Liver (tissue), 9 donors: Measurements from ENCODE around the gene MYO16. TPM values are rescaled to one million over a fixed set of nuclear protein-coding genes. Genes with fewer than 3 reads are reported as not detected.

Experiments used
- DNase-seq: peaks from one replicate; pipeline ENCODE4 v3.0.0-alpha.2; 2017; ENCODE audit warnings: low spot score
- H3K27ac ChIP-seq, 2 donors: one replicate each; pipeline ENCODE4 v1.7.0; 2013; ENCODE audit warnings: inconsistent platforms in 2 of 2, low read length in 2 of 2, control low read depth in 1 of 2, low read depth in 1 of 2, mild to moderate bottlenecking in 1 of 2
- H3K27me3 ChIP-seq, 4 donors: one replicate each; pipeline versions ENCODE4 v1.6.1 to v1.7.0; 2013; ENCODE audit warnings: low read length in 3 of 4, inconsistent platforms in 1 of 4, mild to moderate bottlenecking in 1 of 4, moderate library complexity in 1 of 4; ENCODE audit not compliant: control insufficient read depth in 4 of 4, insufficient read depth in 4 of 4
- H3K36me3 ChIP-seq, 4 donors: one replicate each; pipeline versions ENCODE4 v1.6.1 to v1.7.0; 2013; ENCODE audit warnings: low read length in 3 of 4, mild to moderate bottlenecking in 3 of 4, low read depth in 1 of 4, moderate library complexity in 1 of 4; ENCODE audit not compliant: control insufficient read depth in 4 of 4, insufficient read depth in 3 of 4
- H3K4me1 ChIP-seq, 4 donors: one replicate each; pipeline versions ENCODE4 v1.6.1 to v1.7.0; 2013; ENCODE audit warnings: low read length in 3 of 4, mild to moderate bottlenecking in 3 of 4, moderate library complexity in 1 of 4; ENCODE audit not compliant: control insufficient read depth in 4 of 4, insufficient read depth in 4 of 4
- H3K4me3 ChIP-seq, 3 donors: one replicate each; pipeline versions ENCODE4 v1.6.1 to v1.7.0; 2013; ENCODE audit warnings: low read length in 3 of 3, control low read depth in 1 of 3, low read depth in 1 of 3, mild to moderate bottlenecking in 1 of 3
- H3K9ac ChIP-seq, 2 donors: one replicate each; pipeline ENCODE4 v1.7.0; 2013; ENCODE audit warnings: low read length in 2 of 2, mild to moderate bottlenecking in 2 of 2, moderate library complexity in 2 of 2, control low read depth in 1 of 2, low read depth in 1 of 2
- H3K9me3 ChIP-seq, 4 donors: one replicate each; pipeline versions ENCODE4 v1.6.1 to v1.7.0; 2013; ENCODE audit warnings: low read length in 3 of 4; ENCODE audit not compliant: control insufficient read depth in 4 of 4
- EGR1 ChIP-seq, 2 donors: IDR thresholded peaks; 2 replicates each; pipeline ENCODE4 v1.6.1; 2016 to 2018; ENCODE audit warnings: antibody characterized with exemption in 2 of 2, low read depth in 2 of 2
- FOXA1 ChIP-seq: IDR thresholded peaks from 2 replicates; pipeline ENCODE4 v1.6.1; 2016; ENCODE audit warnings: antibody characterized with exemption
- FOXA2 ChIP-seq: IDR thresholded peaks from 2 replicates; pipeline ENCODE4 v1.6.1; 2016; ENCODE audit warnings: antibody characterized with exemption
- GABPA ChIP-seq, 2 donors: IDR thresholded peaks in 1 of 2; conservative IDR thresholded peaks in 1 of 2; 2 replicates each; pipeline ENCODE4 v1.6.1; 2016; ENCODE audit warnings: antibody characterized with exemption in 2 of 2, mild to moderate bottlenecking in 1 of 2, moderate library complexity in 1 of 2
- HNF4A ChIP-seq, 2 donors: conservative IDR thresholded peaks; 2 replicates each; pipeline ENCODE4 v1.6.1; 2016; ENCODE audit warnings: antibody characterized with exemption in 2 of 2, mild to moderate bottlenecking in 2 of 2
- HNF4G ChIP-seq: IDR thresholded peaks from 2 replicates; pipeline ENCODE4 v1.6.1; 2016; ENCODE audit warnings: antibody characterized with exemption
- JUND ChIP-seq, 2 donors: IDR thresholded peaks; 2 replicates each; pipeline ENCODE4 v1.6.1; 2016; ENCODE audit warnings: antibody characterized with exemption in 2 of 2
- NR2F2 ChIP-seq: IDR thresholded peaks from 2 replicates; pipeline ENCODE4 v1.6.1; 2016; ENCODE audit warnings: antibody characterized with exemption
- RAD21 ChIP-seq, 2 donors: IDR thresholded peaks; 2 replicates each; pipeline ENCODE4 v1.6.1; 2016; ENCODE audit warnings: antibody characterized with exemption in 2 of 2, mild to moderate bottlenecking in 2 of 2
- RXRA ChIP-seq, 2 donors: IDR thresholded peaks; 2 replicates each; pipeline ENCODE4 v1.6.1; 2017 to 2018; ENCODE audit warnings: antibody characterized with exemption in 2 of 2, mild to moderate bottlenecking in 1 of 2
- SP1 ChIP-seq: IDR thresholded peaks from 2 replicates; pipeline ENCODE4 v1.6.1; 2018; ENCODE audit warnings: antibody characterized with exemption, mild to moderate bottlenecking
- TAF1 ChIP-seq: conservative IDR thresholded peaks from 2 replicates; pipeline ENCODE4 v1.6.1; 2016; ENCODE audit warnings: antibody characterized with exemption, mild to moderate bottlenecking
- YY1 ChIP-seq: IDR thresholded peaks from 2 replicates; pipeline ENCODE4 v1.6.1; 2016; ENCODE audit warnings: antibody characterized with exemption, mild to moderate bottlenecking
- WGBS: extraction: QIAGEN DNeasy Blood & Tissue Kit; methylation state at CpG from one replicate; pipeline ENCODE4 v1.1.7; 2013; 5-methylcytosine and 5-hydroxymethylcytosine counted together
- polyA plus RNA-seq, 2 donors: library from polyadenylated mRNA; stranded (reverse) in 1 of 2; unstranded in 1 of 2; fragments of 200-250 nt in 1 of 2; fragments of >200 nt in 1 of 2; fragmentation: Nextera tagmentation in 1 of 2; extraction: Ambion mirVana in 1 of 2; gene quantifications; one replicate each; pipeline versions ENCODE4 v1.2.1 to v1.2.3, GENCODE V29; 2013 to 2015
- total RNA-seq, 2 donors: library from RNA; depleted of rRNA; stranded (reverse); fragments of >200 nt; gene quantifications; one replicate each; pipeline ENCODE4 v1.2.3, GENCODE V29; 2014
- TF ChIP-seq, protein P1 (sequence below): IDR thresholded peaks from 2 replicates; pipeline ENCODE4 v1.6.1; 2016; ENCODE audit warnings: antibody characterized with exemption
- TF ChIP-seq, protein P2 (sequence below): IDR thresholded peaks from 2 replicates; pipeline ENCODE4 v1.6.1; 2016; ENCODE audit warnings: antibody characterized with exemption
- TF ChIP-seq, protein P3 (sequence below): IDR thresholded peaks from 2 replicates; pipeline ENCODE4 v1.6.1; 2016; ENCODE audit warnings: antibody characterized with exemption
- TF ChIP-seq, protein P4 (sequence below): fragments of 150-350 bp; IDR thresholded peaks from 2 replicates; pipeline ENCODE4 v1.5.1; 2017; ENCODE audit warnings: improper control_type of control experiment, low read depth, low read length; ENCODE audit not compliant: missing input control
- donor health status: healthy.
- donor health status: healthy.
- donor health status: healthy.
- donor health status: healthy.
- donor health status: healthy.

The MYO16 gene
- total and polyA plus RNA-seq, 4 donors: 0.37 to 1.1 (median 0.68) TPM

DNA sequence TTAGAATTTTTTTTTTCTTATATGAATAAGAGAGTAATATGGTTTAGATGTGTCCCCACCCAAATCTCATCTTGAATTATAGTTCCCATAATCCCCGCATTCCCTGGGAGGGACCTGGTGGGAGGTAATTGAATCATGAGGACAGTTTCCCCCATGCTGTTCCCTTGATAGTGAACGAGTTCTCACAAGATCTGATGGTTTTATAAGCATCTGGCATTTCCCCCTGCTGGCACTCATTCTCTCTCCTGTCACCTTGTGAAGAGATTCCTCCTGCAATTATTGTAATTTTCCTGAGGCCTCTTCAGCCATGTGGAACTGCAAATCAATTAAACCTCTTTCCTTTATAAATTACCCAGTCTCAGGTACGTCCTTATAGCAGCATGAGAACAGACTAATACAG lies 205.7 kb downstream of the MYO16 start:
- H3K27ac ChIP-seq: no peak overlapping the region
- H3K9me3 ChIP-seq: no peaks in the 10 kb centered on the region
- H3K4me3 ChIP-seq: no peak overlapping the region
- WGBS: 56% methylated on average over 3 of the region's 3 CpGs
- TF ChIP-seq, protein P1, sequence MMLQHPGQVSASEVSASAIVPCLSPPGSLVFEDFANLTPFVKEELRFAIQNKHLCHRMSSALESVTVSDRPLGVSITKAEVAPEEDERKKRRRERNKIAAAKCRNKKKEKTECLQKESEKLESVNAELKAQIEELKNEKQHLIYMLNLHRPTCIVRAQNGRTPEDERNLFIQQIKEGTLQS: no peak
- no peak for TF ChIP-seq SP1
- TF ChIP-seq EGR1 (IDR thresholded peaks at IDR 0.05; ENCODE audit: low read depth in 2 of 2): no peak
- TF ChIP-seq HNF4G: no peak
- no peak for TF ChIP-seq JUND (IDR thresholded peaks at IDR 0.05)
- TF ChIP-seq TAF1: no peak
- TF ChIP-seq FOXA2: no peak
- TF ChIP-seq NR2F2: no peak
- no peak for TF ChIP-seq RXRA (IDR thresholded peaks at IDR 0.05)
- no peak for TF ChIP-seq FOXA1
- no peak for TF ChIP-seq RAD21 (IDR thresholded peaks at IDR 0.05)
- TF ChIP-seq, protein P2, sequence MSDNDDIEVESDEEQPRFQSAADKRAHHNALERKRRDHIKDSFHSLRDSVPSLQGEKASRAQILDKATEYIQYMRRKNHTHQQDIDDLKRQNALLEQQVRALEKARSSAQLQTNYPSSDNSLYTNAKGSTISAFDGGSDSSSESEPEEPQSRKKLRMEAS: no peak
- TF ChIP-seq, protein P3, sequence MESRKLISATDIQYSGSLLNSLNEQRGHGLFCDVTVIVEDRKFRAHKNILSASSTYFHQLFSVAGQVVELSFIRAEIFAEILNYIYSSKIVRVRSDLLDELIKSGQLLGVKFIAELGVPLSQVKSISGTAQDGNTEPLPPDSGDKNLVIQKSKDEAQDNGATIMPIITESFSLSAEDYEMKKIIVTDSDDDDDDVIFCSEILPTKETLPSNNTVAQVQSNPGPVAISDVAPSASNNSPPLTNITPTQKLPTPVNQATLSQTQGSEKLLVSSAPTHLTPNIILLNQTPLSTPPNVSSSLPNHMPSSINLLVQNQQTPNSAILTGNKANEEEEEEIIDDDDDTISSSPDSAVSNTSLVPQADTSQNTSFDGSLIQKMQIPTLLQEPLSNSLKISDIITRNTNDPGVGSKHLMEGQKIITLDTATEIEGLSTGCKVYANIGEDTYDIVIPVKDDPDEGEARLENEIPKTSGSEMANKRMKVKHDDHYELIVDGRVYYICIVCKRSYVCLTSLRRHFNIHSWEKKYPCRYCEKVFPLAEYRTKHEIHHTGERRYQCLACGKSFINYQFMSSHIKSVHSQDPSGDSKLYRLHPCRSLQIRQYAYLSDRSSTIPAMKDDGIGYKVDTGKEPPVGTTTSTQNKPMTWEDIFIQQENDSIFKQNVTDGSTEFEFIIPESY: no peak
- DNase-seq: no peak
- H3K36me3 ChIP-seq: no peaks in the 10 kb centered on the region
- no peak overlapping the region for H3K9ac ChIP-seq
- H3K4me1 ChIP-seq: no peaks in the 10 kb centered on the region
- H3K27me3 ChIP-seq: no peaks in the 10 kb centered on the region

DNA sequence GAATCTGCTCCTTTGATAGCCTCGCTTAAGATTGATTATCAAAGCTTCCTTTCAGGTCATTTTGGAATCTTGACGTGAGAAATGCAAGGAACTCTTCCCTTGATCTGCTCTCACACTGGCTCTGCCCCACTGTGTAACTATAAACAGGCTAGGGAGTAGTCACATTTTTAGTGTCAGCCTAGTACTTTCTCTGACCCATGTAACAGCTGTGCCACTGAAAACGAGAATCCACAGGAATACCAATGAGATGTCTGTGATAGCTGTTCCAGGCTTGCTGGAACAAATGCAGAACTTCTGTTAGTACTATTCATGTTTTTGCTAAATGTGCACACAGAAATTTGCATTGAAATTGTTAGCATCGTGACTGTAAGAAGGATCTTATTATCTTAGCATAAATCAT lies 221.3 kb downstream of the MYO16 start:
- 55% methylated on average over 4 of the region's 4 CpGs for WGBS

More for the DNA sequence above, 221.3 kb downstream of the MYO16 start:
- no peaks in the 10 kb centered on the region for H3K4me1 ChIP-seq
- no peak for DNase-seq
- H3K9me3 ChIP-seq: no peaks in the 10 kb centered on the region
- no peak for TF ChIP-seq NR2F2
- TF ChIP-seq FOXA2: no peak
- TF ChIP-seq EGR1 (IDR thresholded peaks at IDR 0.05; ENCODE audit: low read depth in 2 of 2): no peak
- TF ChIP-seq HNF4G: no peak
- TF ChIP-seq GABPA (IDR thresholded peaks at IDR 0.05 in 1 of 2, conservative IDR thresholded peaks at IDR 0.05 in 1 of 2): no peak
- TF ChIP-seq, protein P1: no peak
- no peak for TF ChIP-seq FOXA1
- no peak for TF ChIP-seq TAF1
- no peak for TF ChIP-seq HNF4A (conservative IDR thresholded peaks at IDR 0.05)
- TF ChIP-seq SP1: no peak
- no peak for TF ChIP-seq YY1
- TF ChIP-seq, protein P4, sequence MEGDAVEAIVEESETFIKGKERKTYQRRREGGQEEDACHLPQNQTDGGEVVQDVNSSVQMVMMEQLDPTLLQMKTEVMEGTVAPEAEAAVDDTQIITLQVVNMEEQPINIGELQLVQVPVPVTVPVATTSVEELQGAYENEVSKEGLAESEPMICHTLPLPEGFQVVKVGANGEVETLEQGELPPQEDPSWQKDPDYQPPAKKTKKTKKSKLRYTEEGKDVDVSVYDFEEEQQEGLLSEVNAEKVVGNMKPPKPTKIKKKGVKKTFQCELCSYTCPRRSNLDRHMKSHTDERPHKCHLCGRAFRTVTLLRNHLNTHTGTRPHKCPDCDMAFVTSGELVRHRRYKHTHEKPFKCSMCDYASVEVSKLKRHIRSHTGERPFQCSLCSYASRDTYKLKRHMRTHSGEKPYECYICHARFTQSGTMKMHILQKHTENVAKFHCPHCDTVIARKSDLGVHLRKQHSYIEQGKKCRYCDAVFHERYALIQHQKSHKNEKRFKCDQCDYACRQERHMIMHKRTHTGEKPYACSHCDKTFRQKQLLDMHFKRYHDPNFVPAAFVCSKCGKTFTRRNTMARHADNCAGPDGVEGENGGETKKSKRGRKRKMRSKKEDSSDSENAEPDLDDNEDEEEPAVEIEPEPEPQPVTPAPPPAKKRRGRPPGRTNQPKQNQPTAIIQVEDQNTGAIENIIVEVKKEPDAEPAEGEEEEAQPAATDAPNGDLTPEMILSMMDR: no peak
- TF ChIP-seq RAD21 (IDR thresholded peaks at IDR 0.05): no peak
- TF ChIP-seq, protein P3: no peak
- TF ChIP-seq, protein P2: no peak
- no peak for TF ChIP-seq JUND (IDR thresholded peaks at IDR 0.05)
- H3K4me3 ChIP-seq: no peak overlapping the region
- no peak overlapping the region for H3K9ac ChIP-seq
- no peaks in the 10 kb centered on the region for H3K36me3 ChIP-seq
- H3K27me3 ChIP-seq: peaks cover 0 to 1% (median 0%) of the 10 kb centered on the region in 4 donors
- no peak overlapping the region for H3K27ac ChIP-seq
